ENCODE data around the gene NCOA1.

NCOA1 gene

GRCh38 chr2:24702800-24703199 is 211.7 kb downstream of the NCOA1 start:
- no peak for DNase-seq (ENCODE audit: low read depth)

DNA sequence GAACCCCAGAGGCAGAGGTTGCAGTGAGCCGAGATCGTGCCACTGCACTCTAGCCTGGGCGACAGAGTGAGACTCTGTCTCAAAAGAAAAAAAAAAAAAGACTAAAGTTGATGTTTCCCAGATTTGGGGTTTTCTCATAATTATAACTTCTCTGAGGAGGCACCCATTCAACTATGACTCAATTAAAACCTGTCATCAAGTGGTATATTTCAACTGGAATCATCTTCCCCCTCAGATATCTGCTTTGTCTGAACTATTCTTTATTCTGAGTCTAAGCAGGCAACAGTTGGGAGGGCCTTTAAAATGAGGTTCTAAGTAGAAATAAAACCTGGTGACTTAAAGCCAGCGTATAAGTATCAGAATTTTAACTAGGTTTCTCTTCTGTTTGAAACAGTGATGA is 213.6 kb downstream of the NCOA1 start:
- DNase-seq (ENCODE audit: low read depth), result no peak

GRCh38 chr2:24707143-24707542 is 216.1 kb downstream of the NCOA1 start:
- no peak for DNase-seq (ENCODE audit: low read depth)

DNA sequence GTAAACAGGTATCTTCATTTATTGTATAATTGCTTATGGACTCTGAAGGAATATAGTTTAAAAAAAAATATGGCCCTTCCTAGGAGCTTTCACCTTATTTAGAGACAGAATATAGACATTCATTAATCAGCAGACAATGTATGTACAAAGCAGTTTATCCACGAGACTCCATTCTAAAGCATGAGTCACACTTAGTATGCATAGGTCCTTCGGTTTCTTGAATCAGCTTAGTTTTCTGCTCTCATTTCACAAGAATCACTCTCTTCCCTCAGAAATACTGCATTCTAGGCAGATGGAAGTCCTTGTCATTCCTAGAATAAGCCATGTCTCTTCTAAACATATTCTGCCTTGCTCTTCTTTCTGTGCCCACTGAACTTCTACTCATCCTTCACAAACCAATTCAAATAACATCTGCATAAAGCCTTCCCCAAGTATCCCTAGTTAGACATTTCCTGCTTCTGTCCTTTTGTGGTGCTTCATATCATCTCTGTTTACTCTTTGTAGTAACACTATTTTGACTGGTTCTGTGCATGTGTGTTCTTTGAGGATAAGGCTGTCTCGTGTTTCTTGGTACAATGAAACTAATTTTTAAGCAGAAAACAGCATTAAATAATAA is 217.6 kb downstream of the NCOA1 start:
- DNase-seq (ENCODE audit: low read depth), result no peak

DNA sequence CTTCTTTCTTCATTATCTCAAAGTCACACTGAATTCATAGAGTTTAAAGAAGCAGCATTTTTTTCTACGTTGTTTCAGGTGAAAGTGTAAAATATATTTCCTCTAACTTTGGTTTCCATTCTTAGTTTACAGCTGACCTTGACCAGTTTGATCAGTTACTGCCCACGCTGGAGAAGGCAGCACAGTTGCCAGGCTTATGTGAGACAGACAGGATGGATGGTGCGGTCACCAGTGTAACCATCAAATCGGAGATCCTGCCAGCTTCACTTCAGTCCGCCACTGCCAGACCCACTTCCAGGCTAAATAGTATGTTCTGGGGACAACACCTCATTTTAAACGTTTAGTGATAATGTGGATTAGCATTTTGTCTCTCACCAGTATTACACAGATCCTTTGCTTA is 219.8 kb downstream of the NCOA1 start:
- DNase-seq (ENCODE audit: low read depth), result no peak

- DNase-seq (ENCODE audit: low read depth), result no peak
These were observed 220.8 kb downstream of the NCOA1 start for GRCh38 chr2:24711865-24712264.

DNA sequence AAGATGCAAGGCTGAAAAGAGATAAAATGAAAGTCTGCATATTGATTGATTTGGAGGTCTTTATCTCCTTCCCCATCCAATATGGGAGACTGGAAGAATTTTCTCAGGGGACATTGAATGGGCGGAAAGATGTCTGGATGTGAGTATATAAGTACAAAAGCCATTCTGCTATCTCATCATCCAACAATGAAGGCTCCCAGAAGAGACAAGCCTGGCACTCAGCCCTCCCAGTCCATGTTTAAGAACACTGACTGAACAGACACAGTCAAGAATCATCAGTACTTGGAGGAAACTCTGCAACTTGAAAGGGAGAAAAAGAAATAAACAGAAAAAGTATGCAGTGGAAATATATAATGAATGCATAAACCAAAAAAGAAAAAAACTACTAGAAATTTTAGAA is 221.2 kb downstream of the NCOA1 start:
- no peak for DNase-seq (ENCODE audit: low read depth)

- no peak for DNase-seq (ENCODE audit: low read depth)
These were observed 226.4 kb downstream of the NCOA1 start for GRCh38 chr2:24717263-24717951.

DNA sequence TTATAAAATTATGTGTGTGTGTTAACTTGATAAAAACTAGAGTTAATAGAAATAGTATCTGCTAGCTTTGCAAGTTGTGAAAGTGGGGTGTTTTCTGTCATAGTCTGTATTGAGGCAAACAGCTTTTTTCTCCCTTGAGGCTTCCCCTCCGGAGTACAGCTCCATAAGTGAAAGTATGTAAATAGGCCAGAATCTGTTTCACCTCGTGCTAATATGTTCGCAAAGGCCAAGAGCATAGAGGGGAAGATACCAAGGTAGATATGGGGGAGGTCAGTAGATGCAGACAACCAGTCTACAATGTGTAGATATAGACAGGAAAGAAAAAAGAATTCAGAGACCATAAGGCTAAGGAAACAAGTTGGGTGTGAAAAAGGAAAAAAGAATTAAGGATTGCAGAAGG is 229.3 kb downstream of the NCOA1 start:
- DNase-seq (ENCODE audit: low read depth), result no peak

DNA sequence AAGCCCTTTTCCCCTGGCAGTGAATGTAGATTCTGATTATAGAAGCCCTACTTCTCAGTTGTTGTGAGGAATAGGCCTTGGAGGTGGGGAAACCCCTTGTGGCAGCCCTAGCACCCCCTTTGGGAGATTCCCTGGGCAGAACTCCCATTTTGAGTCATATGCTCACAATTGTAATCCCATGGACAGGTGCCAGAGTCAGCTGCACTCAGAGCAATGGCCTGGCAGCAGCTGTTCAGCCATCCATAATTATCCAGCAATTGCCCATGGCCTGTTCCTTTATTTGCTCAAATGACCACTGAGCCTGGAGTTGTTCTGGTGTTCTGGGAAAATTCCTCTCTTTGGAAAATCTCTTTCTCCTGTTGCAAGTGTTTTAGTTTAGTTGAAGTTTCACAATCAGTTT is 230.4 kb downstream of the NCOA1 start:
- no peak for DNase-seq (ENCODE audit: low read depth)

DNA sequence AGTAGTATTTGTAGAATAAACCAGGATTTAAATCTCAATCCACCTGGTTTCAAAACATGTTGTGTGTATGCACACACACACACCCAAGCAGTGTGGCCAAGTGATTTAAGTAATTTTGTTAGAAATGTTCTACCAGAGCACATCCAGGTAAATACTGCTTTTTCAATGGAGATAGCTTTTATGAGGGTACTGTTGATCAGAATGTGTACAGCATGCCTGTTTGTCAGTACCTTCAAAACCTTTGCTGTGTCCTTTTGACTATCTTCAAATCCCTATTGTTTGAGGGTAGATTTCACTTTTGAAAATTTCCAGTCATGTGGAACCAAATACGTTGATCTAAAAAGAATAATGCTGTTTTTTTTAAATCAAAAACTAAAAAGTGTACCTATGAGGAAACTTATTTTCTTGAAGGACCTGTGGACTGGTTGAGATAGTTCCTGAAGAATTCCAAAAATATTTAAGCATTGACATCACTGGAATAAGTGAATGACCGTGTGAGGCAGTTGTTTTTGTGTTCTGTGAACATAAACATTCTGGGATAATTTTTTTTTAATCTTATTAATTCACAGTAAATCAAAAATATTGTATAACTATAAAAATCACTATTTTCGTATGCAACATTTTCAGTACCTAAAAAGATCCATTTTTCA is 231.2 kb downstream of the NCOA1 start:
- DNase-seq (ENCODE audit: low read depth), result no peak

DNA sequence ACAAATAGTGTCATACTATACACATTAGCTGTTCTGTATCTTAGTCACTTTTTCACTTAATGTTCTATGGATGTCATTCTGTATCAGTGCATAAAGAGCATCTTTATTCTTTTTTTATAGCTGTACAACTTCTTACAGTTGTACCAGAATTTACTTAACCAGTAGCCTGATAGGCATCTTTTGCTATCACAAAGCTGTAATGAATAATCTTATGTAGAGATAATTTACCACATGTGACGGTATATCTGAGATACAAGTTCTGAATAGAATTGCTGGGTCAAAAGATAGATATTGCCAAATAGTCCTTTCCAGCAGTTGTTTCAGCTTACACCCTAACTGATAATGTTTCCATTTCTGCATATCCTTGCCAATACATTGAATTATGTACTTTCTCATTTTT is 232.1 kb downstream of the NCOA1 start:
- DNase-seq (ENCODE audit: low read depth), result no peak

GRCh38 chr2:24723665-24724064 is 232.6 kb downstream of the NCOA1 start:
- DNase-seq (ENCODE audit: low read depth), result no peak

- no peak for DNase-seq (ENCODE audit: low read depth)
These were observed 233.2 kb downstream of the NCOA1 start for GRCh38 chr2:24724111-24724775.

- no peak for DNase-seq (ENCODE audit: low read depth)
These were observed 234.9 kb downstream of the NCOA1 start for GRCh38 chr2:24725956-24726355.

- no peak for DNase-seq (ENCODE audit: low read depth)
These were observed 239.4 kb downstream of the NCOA1 start for GRCh38 chr2:24730481-24730880.

DNA sequence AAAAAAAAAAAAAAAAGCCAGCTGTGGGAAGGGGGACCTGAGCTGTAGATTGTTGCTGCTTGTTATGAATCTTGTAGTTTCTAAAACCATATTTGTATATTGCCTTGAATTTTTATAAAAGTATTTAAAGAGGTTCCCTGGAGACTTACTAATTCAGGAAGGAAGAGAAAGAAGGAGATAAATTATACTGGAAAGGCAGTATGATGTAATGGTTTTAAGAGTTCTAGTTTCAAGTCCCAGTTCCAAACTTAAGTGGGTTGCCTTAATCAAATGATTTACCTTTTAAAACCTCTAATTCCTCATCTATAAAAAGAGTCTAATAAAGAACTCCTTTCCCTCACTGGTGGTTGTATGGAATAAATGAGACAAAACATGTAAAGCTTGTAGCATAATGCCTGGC is 240.0 kb downstream of the NCOA1 start:
- no peak for DNase-seq (ENCODE audit: low read depth)

- no peak for DNase-seq (ENCODE audit: low read depth)
These were observed 240.9 kb downstream of the NCOA1 start for GRCh38 chr2:24731923-24732322.

GRCh38 chr2:24734741-24735140 is 243.7 kb downstream of the NCOA1 start:
- DNase-seq (ENCODE audit: low read depth), result no peak

DNA sequence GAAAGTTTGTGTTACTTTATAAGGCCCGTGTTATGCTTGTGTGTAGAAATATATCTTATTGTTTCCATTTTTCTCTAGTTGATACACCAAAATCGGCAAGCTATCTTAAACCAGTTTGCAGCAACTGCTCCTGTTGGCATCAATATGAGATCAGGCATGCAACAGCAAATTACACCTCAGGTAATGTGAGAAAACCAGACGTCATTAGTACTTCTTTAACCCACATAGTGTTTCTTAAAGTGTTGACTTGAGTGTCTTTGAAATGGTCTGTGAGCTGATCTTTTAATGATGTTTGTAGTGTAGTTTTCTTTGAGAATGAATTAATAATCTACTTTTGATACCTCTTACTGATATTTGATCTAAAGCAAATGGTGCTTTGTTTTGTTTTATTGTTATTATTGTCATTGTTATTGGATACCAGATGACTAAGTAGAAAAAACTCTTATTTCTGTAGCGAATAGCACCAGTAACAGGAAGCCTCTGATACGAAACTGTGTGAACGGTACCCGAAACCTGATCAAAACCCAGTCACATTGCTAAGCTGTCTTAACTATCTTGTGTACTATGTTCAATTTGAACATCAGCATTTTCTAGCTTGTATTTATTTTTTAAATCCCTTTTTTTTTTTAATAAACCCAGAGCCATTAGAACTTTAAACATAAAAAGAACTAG is 248.4 kb downstream of the NCOA1 start:
- DNase-seq (ENCODE audit: low read depth), result no peak

DNA sequence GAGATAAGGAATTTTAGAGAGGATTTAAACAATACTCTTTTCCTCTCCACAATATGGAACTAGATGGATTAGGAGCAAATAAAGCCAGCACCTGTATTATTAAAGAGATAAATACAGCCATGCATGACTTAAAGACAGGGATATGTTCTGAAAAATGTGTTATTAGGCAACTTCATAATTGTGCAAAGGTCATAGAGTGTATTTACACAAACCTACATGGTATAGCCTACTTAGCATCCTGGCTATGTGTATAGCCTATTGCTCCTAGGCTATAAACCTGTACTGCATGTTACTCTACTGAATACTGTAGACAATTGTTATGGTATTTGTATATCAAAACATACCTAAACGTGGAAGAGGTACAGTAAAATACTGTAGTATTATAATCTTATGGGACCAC is 249.1 kb downstream of the NCOA1 start:
- DNase-seq (ENCODE audit: low read depth), result no peak

DNA sequence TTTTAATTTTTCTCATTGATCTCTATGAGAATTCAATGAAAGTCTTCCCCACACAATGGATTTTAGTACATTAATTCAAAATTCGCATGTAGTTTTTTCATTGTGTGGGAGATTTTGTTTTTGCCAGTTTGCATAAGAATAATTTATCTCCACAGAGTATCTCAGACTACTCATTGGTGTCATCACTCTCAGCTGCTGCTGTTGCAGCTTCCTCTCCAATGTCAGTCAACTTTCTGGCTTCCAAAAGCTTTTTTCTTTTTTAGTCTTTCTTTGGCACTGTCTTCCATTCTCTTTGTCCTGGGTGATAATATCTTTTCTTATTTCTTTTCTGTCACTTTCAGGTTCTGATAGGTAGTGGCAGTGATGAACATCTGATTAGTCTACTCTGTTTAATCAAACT is 251.7 kb downstream of the NCOA1 start:
- no peak for DNase-seq (ENCODE audit: low read depth)

GRCh38 chr2:24743924-24744323 is 252.9 kb downstream of the NCOA1 start:
- DNase-seq (ENCODE audit: low read depth), result no peak
